K562 (cell line): ENCODE data around the gene SNX27. TPM values are rescaled to one million over a fixed set of nuclear protein-coding genes. Genes with fewer than 3 reads are reported as not detected.

Experiments used
- ARID2 ChIP-seq: fragments of 450-650 bp; IDR thresholded peaks from 2 replicates; pipeline ENCODE4 v1.6.1; 2017; ENCODE audit warnings: antibody characterized with exemption, mild to moderate bottlenecking
- BACH1 ChIP-seq: fragments of 200-800 bp; sonication (Bioruptor generic); IDR thresholded peaks from 2 replicates; pipeline ENCODE4 v1.6.1; 2016; ENCODE audit warnings: missing genetic modification characterization, missing compliant biosample characterization
- BHLHE40 ChIP-seq: IDR thresholded peaks from 2 replicates; pipeline ENCODE4 v1.6.1; 2011; ENCODE audit warnings: low read length, improper control_type of control experiment
- CBX3 ChIP-seq, 2 experiments: IDR thresholded peaks; 1 replicate in 1 of 2; 2 replicates in 1 of 2; pipeline ENCODE4 v1.6.1; 2012; ENCODE audit warnings: inconsistent platforms in 2 of 2, low read length in 2 of 2, borderline replicate concordance in 1 of 2, control low read depth in 1 of 2
- CGGBP1 ChIP-seq: fragments of 250-450 bp; sonication (Bioruptor Pico); IDR thresholded peaks from 2 replicates; pipeline ENCODE4 v1.9.0; 2021; ENCODE audit warnings: mild to moderate bottlenecking
- FIP1L1 ChIP-seq: fragments of 200-400 bp; formaldehyde crosslinking; IDR thresholded peaks from 2 replicates; pipeline ENCODE4 v1.6.1; 2018; ENCODE audit warnings: mild to moderate bottlenecking, low read depth, low read length; ENCODE audit not compliant: poor library complexity, severe bottlenecking
- GABPB2 ChIP-seq: fragments of 250-450 bp; sonication (Bioruptor Pico); conservative IDR thresholded peaks from 2 replicates; pipeline ENCODE4 v1.5.1; 2021; ENCODE audit warnings: mild to moderate bottlenecking
- LEF1 ChIP-seq: fragments of 450-650 bp; IDR thresholded peaks from 2 replicates; pipeline ENCODE4 v1.6.1; 2016; ENCODE audit warnings: mild to moderate bottlenecking
- MCM2 ChIP-seq: fragments of 450-650 bp; IDR thresholded peaks from 2 replicates; pipeline ENCODE4 v1.6.1; 2017; ENCODE audit warnings: low read depth, mild to moderate bottlenecking
- MCM7 ChIP-seq, 2 experiments: fragments of 450-650 bp; IDR thresholded peaks; 2 replicates each; pipeline ENCODE4 v1.6.1; 2016 to 2018
- MGA ChIP-seq: fragments of 450-650 bp; IDR thresholded peaks from 2 replicates; pipeline ENCODE4 v1.6.1; 2016; ENCODE audit warnings: mild to moderate bottlenecking, moderate library complexity
- PML ChIP-seq: IDR thresholded peaks from 2 replicates; pipeline ENCODE4 v1.6.1; 2012; ENCODE audit warnings: low read length, inconsistent platforms
- PPARD ChIP-seq: fragments of 250-450 bp; sonication (Bioruptor Pico); IDR thresholded peaks from 2 replicates; pipeline ENCODE4 v1.8.0; 2022; ENCODE audit warnings: inconsistent platforms, mild to moderate bottlenecking, moderate library complexity
- SRSF9 ChIP-seq: fragments of 200-400 bp; formaldehyde crosslinking; IDR thresholded peaks from 2 replicates; pipeline ENCODE4 v1.6.1; 2017; ENCODE audit warnings: low read depth, low read length, borderline replicate concordance
- STAG1 ChIP-seq: sonication (generic); formaldehyde crosslinking; IDR thresholded peaks from 2 replicates; pipeline ENCODE4 v1.5.0; 2020; ENCODE audit warnings: missing genetic modification reagents, borderline replicate concordance
- TCF3 ChIP-seq: sonication (generic); formaldehyde crosslinking; IDR thresholded peaks from 2 replicates; pipeline ENCODE4 v1.4.0; 2020; ENCODE audit warnings: mild to moderate bottlenecking, missing genetic modification reagents
- TOE1 ChIP-seq, 2 experiments: fragments of 450-650 bp in 1 of 2; sonication (generic) in 1 of 2; formaldehyde crosslinking in 1 of 2; IDR thresholded peaks; 2 replicates each; pipeline versions ENCODE4 v1.7.1 to v1.8.0; 2016 to 2022; ENCODE audit warnings: borderline replicate concordance in 2 of 2, mild to moderate bottlenecking in 2 of 2, antibody characterized with exemption in 1 of 2, inconsistent platforms in 1 of 2, low read depth in 1 of 2, missing genetic modification reagents in 1 of 2, moderate library complexity in 1 of 2
- ZNF589 ChIP-seq: fragments of 200-800 bp; sonication (Bioruptor generic); IDR thresholded peaks from 2 replicates; pipeline ENCODE4 v1.6.1; 2016; ENCODE audit warnings: low read depth, missing genetic modification characterization, missing compliant biosample characterization
- polyA plus RNA-seq, 8 experiments: library from polyadenylated mRNA; depleted of rRNA in 4 of 8; stranded (reverse) in 5 of 8; unstranded in 3 of 8; fragments of >200 nt; fragmentation: Nextera tagmentation in 2 of 8; fragmentation: Illumina TruSeq in 1 of 8; extraction: Ambion mirVana in 2 of 8; extraction: Trizol in 1 of 8; gene quantifications; 2 replicates each; pipeline versions ENCODE4 v1.2.1 to v1.2.3, GENCODE V29; 2011 to 2014; ENCODE audit warnings: inconsistent platforms in 1 of 8, missing spikeins in 1 of 8
- total RNA-seq, 7 experiments: library from RNA; depleted of rRNA in 6 of 7; stranded (reverse); fragments of >200 nt in 6 of 7; fragmentation: Illumina TruSeq in 2 of 7; extraction: Trizol in 2 of 7; gene quantifications; 2 replicates each; pipeline versions ENCODE4 v1.2.1 to v1.2.3, GENCODE V29; 2011 to 2021; ENCODE audit warnings: low replicate concordance in 1 of 7

SNX27 gene
- total and polyA plus RNA-seq, 9 of the 15 experiments (the other 6 are each of a cell fraction or from before 2014, with no cell fraction given), result 4.5 to 18.7 (median 10.1) TPM

GRCh38 chr1:151611288-151611790, 511 bp upstream of the SNX27 start (continued):
- TF ChIP-seq PPARD (CRISPR knock-in tag), result no peak
- no peak for TF ChIP-seq MCM2
- peak; percentile 75; the same call in 1 of the 2 replicates for TF ChIP-seq BACH1
- no peak for TF ChIP-seq SRSF9
- TF ChIP-seq STAG1 (CRISPR knock-in tag), result no peak
- TF ChIP-seq MGA, result peak; percentile 83
- peak; percentile 30; the same call in 1 of the 2 replicates for TF ChIP-seq LEF1
- no peak for TF ChIP-seq CGGBP1 (CRISPR knock-in tag)
- peak in 1 of 2 experiments; percentile 14; a peak in 1 of 3 replicates for TF ChIP-seq CBX3 (IDR thresholded peaks at IDR 0.05; ENCODE audit: borderline replicate concordance in 1 of 2, low read length in 2 of 2)
- 0 out of 2 replicates have a peak, but pooled peaks have one; percentile 5 for TF ChIP-seq TCF3
- TF ChIP-seq GABPB2, result no peak
- no peak for TF ChIP-seq FIP1L1
- peak; percentile 57 for TF ChIP-seq BHLHE40
- TF ChIP-seq TOE1 (IDR thresholded peaks at IDR 0.05; ENCODE audit: borderline replicate concordance), result no peak
- TF ChIP-seq TOE1 (CRISPR knock-in tag; IDR thresholded peaks at IDR 0.05; ENCODE audit: borderline replicate concordance, low read depth), result no peak
- TF ChIP-seq MCM7 (IDR thresholded peaks at IDR 0.05), result no peak
- TF ChIP-seq ARID2, result no peak
- TF ChIP-seq PML, result no peak
- TF ChIP-seq ZNF589, result peak; percentile 46; the same call in 1 of the 2 replicates
